HG02798 (cell line): ENCODE results near the gene VEZF1.

Source experiments
- ATAC-seq: cut with Tn5 transposase; IDR thresholded peaks from one replicate; pipeline ENCODE4 v1.9.1; 2021; ENCODE audit warnings: mild to moderate bottlenecking; ENCODE audit not compliant: unreplicated experiment, poor library complexity

Gene VEZF1

DNA sequence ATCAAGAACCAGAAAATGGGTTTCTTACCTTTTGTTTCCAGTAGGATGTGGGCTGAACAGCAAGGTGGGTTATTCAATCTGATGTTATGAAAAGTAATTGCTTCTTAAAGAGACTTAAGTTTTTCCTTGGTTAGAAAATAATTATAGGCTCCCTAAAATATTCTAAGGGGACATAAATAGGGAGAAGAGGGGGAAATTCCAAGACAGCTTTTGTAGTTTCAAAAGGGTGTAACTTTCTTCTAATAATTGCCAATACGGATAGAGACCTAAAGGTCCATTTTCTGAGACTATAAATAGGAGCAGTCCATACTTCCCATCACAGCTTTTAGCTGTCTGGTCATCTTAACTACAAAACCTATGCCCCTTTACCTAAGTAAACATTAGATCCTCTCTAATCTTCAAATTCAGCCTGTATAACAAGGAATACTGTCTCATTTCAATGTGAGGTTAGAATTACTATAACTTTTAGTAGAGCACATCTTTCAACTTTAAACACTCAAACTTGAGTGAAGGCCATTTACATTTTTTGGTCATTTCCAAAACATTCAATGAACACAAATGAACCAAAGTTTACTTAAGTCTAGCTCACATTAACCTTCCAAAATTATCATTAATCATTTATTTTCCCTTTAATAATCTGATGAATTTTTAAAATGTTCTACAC, 13.5 kb upstream of the VEZF1 start:
- no peak for ATAC-seq

DNA sequence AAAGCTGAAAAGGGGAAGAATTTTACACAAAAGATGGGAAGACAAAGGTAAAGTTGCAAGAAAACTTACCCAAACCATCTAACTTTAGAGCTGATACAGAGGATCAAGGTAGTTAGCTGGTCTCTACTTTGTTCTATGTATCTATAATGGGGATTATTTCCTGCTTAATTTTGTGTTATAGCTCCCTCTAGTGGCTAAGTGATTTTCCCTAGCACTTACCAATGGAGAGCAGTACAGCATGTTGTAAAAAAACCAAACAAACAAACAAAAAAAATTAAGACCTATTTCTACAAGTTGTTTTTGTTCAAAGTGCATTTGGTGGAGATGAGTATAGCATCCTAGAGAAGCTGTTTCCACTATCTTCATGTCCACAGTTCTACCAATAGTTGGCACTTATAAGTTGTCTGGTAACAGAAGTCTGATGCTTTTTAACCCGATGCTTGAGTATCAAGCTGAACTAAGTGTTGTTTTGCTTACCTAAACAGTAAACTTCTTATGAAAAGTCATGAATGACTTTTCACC, 11.5 kb upstream of the VEZF1 start:
- ATAC-seq = peak; percentile 55

DNA sequence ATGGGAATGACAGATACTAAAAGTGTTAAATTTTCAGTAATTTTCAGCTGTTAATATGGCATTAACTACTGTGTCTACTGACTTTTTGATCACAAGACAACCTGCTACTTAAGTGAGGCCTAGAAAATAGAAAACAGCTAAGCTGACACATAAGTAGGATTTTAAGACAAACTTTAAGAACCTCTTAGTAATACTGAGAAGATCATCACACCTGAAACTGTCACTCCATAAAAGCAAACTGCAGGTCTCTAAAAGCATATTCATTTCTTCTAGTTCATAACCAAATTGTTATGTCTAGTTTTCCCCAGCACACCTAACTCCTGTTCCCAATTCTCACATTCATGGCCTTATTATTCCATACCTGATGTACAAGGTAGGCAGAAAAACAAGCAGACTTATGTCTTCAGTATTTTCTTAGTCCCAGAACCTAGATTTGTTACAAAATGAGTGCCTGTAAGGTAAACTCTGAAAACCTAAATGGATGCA, 11.0 kb upstream of the VEZF1 start:
- ATAC-seq = no peak

DNA sequence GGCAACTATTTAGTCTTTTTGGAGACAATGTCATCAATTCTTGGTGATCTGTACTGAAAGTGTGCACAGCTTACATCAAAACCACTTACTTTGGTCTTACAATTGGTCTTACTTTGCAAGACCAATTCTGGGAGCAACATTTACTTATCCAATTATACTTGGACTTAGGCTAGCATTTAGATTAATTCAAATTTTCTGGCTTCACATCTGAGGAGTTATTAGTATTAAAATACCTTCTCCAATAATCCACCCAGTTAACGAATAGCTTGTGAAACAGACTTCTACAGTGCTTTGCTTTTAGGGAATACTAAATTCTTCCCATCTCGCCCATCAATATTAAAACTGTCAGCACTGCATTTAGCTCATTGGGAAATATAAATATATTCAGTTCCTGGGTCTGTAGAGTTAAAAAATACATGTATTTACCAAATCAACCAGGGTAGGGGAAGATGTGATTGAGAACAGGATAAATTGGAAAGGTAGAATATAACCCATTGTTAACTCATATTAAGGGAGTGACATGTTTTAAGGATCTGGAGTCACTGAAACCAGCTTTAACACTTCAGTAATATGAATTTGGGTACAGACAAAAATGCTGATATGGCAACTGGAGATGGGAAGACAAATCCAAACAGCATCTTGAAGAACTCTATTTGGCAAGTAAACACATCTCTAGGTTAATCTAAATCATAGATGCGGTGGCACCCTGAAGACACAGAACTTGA, 9.2 kb upstream of the VEZF1 start:
- no peak for ATAC-seq

DNA sequence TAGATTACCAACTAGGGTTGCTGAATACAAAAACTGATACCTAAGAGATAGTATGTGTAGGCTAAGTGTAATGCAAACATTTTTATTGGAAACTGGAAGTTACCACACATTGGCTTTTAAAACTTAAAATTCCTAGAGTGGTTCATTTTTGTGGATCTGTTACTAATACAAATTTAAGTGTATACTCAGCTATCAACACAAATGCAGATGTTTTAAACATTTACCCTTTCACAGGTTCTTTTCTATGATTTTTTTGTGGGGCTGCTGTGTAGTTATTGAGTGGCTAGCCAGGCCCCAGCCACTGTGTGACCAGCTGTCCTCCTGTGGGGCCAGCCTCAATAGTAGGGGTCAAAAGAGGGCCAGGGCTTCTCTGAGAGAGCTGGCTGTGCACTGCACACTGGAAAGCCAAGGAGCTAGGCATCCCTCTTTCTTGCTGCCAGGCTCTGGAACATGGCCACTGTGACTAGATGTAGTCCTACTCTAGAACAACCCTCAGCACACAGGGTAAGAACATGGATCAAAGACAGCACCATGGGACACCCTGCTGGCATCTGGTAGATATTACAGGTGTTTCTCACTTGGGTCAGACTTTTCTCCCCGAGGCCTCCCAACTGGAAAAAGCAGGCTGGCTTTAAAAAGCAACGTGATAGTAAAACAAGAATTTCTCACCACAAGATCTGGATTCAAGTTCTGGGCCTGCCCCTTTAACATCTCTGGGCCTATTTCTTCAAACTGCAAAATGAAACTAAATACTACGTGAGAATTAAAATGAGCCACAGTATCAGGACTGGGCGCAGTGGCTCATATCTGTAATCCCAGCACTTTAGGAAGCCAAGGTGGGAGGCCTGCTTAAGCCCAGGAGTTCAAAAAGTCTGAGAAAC, 7.3 kb upstream of the VEZF1 start:
- peak; percentile 62 for ATAC-seq

DNA sequence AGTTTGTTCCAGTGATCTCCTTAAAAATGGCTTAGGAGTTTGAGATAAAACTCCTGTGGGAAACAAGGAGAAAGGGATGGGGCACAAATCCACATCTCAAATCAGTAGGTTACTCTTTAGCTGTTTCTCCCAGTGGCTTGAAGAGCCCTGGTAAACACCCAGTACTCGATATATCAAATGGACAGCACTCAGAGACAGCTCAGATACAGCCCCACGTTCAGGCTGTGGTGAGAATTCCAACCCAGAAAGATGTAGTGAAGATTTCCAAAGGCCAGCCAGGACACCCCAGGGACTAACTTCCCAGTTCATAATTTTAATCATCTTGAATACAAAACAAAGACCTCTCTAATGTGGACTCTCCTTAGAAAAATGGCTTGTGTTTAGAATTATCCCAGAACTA, 6.4 kb upstream of the VEZF1 start:
- ATAC-seq = no peak

DNA sequence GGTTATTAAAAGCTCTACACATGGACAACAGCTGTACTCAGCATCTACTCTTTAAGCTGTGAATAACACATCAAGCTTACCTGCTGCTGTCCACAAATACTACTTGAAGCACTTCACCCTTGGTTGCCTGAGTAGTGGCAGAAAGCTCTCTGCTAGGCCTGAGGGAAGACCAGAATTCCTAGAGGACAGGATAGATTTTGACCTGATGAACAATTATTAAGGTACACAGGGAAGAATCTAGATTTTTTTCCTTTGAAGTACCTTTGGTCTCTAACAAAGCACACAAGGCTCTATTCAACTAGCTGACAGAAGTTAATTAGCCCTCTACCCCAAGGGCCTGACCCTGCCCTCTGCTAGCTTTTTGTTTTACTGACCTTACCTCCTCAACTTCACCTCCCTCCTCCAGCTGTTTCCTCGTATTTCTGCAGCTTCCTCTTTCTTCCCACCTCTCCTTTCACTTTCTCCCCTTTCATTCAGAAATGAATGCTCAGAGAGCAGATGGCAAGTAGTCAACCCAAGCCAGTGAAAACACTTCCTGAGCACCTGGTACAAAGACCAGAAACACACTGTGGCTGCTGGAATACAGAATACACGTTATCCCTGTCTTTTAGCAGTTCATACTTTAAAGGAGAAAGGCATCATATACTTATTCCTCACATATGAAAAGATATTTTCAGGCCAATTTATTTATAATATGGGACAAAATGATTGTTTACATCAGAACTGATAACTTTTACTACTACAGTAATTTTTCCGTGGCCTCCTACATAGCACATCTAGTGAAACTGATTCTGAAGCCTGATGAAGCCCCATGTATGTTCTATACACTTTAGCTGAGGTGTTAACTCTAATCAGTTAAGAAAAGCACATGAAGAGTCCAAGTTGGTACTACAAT, 5.7 kb upstream of the VEZF1 start:
- no peak for ATAC-seq

DNA sequence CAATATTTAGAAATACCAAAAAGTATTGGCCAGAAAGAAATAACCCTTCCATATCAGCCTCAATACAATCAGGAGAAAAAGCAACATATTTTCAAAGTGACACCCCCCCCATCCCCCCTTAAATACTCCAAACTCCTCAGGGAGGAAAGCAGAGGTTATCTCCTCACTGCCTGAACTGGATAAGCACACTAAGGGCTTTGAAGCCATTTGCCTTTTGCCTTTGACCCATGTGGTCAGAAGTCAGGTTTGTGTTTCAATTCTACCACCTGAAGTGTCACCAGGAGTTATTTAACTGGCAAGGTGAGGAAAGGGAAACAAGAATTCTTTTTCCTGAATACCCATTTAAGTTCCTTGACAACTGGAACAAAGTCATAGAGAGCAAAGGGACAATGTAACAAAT, 3.5 kb upstream of the VEZF1 start:
- ATAC-seq = no peak

DNA sequence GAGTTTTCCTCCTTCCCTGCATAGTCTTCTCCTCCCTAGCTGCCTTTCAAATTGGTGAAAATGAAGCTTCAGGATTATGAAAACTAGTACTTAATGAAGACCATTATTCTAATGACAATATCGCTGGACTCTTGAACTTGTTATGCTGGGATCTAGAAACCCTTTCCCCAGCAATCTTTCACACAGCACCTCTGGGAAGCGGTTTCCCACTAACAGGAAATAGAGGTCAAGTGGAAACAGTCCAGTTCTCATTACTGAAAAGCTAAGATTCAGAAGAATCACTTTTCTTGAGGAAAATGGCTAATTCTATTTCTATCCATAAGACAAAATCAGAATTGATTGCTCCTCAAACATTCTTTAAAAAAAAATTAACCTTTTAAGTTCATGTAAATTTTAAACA, 2.0 kb upstream of the VEZF1 start:
- no peak for ATAC-seq

DNA sequence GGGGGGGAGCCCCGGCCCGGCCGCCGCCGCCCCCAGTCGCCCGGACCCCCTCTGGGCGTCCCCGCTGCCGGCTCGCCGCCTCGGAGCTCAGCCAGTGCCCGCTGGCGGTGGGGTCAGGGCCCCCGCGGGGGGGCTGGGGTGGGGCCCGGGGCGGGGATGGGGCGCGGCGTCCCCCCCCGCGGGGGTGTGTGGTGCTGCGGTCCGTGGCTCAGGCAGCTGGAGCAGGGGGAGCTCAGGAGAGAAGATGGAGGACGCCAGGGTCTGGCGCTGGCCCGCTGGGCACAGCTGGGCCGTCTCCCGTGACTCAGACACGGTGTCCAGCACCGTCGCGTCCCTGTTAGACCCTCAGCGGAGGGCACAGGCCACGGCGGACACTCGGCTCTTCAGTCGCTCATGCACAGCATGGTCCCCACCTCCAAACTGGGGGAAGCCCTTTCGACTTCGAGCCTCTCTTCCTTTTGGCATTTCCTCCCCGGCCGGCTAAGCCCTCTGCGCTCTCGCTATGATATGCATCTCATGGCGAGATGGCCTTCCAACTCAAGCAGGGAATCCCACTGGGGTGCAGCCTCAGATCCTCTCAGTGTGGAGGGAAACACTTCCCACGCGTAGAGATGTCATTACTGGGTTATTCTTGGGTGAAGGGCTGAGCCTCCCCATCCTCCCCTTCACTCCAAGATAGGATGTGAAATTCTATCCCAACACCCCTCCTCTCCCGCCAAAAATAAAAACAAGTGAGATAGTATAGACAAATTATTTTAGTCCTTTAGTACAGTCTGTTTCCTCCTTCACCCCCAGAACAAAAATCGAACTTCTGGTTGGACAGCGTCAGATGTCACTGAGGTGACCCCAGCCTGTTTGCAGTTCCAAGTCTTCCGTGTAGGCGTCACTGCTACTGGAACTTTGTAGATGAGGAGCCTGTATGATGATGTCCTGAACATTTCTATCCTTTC, 522 bp upstream of the VEZF1 start:
- peak; percentile 75 for ATAC-seq

DNA sequence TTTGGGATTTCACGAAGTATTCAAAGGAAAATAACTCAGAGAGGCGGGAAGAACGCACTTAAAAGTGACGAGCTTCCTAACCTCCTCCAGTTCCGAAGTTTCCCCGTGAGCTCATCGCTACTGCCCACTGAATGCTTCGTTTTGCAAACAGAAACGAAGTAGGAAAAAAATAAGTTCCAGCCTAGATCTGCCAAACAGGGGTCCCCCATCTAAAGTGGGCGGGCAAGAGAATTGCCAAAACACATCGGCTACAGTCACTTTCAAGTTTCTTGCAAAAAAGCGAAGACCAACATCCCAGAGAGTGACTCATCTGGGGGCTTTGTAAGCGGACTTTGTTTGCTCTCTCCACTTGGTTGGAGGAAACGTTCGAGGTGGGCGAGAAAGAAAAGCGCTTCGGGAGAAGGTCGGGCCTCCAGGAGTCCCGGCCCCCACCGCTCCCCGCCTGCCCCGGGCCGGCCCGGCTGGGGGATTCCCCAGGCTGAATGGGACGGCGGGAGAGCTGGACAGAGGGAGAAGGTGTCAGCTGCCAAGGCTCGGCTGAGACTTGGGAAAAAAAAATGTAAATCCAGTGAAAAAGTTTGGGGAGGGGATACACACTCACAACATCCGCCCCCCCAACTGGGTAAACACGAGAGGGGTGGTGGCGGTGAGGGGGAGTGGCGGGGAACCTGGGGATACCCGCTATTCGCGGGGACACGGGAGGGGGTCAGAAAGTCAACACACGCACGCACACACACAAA, 1.0 kb downstream of the VEZF1 start:
- no peak for ATAC-seq

DNA sequence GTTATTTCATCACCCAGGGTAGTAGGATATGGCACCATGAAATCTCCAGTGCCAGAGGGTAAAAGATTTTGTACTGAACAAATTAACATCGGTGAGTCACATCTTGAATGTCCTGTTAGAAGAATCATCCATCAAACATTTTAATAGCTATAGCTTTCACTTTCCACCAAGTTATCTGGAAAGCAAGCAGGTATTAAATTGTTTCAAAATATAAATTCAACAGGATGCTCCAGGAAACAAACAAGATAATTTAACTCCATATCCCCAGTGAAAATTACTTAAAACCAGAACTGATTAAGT, 2.4 kb downstream of the VEZF1 start:
- no peak for ATAC-seq

DNA sequence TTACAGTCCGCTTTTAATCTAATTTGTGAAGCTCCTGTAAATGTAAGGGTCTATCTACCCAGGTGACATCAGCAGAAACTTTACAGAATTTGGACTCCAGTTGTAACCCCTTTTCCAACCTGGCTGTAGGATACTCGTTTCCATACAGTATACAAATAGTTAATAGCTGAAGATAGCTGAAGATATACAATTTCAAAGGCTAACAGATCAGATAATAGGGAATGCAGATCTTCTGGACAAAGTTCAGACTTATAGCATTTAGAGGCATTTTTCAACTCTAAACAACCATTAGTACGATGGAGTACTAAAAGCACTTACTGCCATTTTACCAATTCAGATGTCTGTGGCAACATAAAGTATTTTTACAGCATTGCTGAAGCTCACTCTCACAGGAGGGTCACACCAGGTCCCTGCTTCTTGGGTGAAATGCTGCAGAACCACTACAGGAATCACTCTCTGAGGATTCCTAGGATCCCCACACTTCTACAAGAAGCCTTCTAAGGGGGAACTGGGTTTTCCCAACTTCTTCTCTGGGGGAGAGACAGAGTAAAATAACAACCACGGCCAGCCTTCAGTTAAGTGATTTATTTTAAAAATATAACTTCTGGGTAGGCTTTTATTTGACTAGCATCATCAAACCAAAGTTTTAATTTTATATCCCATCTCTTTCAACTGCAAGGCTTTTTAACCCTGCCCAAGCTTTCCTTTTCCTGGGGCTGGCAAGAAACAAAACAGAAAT, 2.9 kb downstream of the VEZF1 start:
- no peak for ATAC-seq

DNA sequence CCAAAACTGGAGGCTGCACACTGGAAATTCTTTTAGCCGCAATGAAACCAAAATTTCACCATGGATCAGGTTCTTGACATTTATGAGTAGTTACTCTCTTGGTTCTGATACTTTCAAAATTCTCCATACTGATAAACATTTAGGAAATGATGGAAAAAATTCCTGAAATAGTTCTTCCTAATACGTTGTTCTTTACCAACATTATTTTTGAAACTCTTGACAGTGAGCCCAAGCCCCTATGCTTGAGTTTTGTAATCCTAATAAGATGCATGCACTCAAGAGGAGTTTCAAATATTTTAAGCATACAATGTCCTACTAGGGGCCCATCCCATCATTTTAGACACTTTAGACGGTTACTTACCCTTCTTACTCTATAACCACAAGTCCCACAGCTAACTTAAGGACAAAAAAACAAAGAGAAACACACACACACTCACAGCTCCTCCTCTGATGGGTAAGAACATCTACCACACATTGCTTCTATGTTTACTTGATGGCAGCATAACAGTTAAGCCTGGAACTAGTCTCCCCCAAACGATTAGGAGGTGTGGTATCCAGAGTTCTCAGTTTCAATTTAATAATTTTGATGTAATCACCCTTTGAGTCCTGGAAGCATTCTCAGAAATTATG, 3.7 kb downstream of the VEZF1 start:
- no peak for ATAC-seq

DNA sequence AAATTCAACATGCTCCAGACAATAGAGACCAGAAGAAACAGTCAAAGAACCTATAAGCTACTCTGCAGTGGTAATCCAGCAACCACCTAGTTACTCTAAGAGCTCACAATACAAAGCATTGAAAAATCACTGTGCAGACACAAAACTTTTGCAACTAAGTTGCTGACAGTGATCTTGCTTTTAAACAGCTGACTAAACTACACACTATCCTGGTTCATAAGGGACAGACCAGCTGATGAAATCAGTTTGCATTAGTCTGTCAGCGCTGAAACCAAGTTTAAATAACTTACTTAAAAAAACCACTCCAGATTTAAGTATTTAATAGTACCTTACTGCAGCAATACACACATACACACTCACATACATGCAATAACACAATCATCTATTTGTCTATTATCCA, 4.6 kb downstream of the VEZF1 start:
- no peak for ATAC-seq

DNA sequence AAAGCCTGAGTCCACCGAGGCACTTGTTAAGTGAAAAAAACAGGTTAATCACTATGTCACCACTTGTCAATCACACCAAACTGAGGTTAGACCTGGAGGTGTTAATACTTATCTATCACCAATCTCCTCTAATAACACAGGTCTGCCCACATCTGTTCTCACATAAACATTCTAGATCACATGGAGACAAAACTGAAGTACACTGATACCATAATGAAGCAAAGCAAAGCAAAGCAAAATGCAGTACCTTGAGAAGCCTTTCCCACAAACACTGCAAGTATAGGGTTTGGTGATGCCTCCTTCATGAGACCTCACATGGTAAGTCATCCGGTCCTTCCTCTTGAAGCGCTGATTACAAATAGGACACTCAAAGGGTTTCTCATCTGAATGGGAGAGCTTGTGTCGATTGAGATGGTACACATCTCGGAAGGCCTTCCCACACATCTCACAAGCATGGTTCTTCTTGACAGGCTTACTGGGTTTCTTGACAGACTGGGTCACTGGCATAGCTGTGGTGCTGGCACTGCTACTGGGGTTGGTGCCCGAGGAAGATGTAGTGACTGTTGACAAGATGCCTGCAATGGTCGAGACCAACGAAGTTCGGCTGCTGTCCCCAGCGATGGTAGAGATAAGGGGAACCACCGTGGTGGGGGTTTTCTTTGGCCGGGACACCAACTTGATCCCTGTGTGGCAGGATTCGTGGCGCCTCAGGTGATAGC, 5.4 kb downstream of the VEZF1 start:
- no peak for ATAC-seq

DNA sequence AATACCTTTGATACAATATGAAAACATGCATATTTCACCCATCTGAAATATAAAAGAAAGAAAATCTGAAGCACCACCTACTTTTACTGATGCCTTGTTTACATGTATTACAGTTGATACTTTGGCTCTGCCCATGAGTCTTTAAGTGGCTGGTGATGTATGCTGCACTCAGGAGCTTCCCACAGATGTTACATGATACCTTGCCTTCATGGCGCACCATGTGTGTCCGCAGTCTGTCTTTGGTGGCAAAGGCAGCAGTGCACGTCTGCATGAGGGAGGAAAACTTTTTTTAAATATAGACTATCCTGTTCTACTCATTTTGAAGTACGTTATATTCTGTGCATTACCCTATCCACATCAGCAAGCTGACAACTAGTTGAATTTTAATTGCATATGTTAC, 7.5 kb downstream of the VEZF1 start:
- no peak for ATAC-seq
